ENCODE results near the gene TMOD2.

Gene TMOD2

DNA sequence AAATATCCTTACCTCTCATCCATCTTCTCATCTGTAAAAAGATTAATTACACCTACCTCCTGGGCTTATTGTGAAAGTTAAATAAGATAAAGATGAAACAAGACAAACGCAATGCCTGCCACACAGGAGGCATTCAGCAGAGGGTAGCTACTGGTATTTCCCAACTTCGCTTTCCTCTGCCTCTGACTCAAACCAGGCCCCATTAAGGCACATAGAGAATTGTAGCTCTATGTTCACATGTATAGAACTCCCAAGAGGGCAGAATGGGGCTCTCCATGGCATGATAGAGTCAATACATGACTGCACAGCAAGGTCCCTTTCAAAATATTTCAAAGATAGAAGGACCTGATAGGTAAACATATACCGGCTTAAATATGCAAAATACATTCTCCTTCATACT, 15.3 kb upstream of the TMOD2 start:
- DNase-seq (ENCODE audit: low spot score) = no peak

DNA sequence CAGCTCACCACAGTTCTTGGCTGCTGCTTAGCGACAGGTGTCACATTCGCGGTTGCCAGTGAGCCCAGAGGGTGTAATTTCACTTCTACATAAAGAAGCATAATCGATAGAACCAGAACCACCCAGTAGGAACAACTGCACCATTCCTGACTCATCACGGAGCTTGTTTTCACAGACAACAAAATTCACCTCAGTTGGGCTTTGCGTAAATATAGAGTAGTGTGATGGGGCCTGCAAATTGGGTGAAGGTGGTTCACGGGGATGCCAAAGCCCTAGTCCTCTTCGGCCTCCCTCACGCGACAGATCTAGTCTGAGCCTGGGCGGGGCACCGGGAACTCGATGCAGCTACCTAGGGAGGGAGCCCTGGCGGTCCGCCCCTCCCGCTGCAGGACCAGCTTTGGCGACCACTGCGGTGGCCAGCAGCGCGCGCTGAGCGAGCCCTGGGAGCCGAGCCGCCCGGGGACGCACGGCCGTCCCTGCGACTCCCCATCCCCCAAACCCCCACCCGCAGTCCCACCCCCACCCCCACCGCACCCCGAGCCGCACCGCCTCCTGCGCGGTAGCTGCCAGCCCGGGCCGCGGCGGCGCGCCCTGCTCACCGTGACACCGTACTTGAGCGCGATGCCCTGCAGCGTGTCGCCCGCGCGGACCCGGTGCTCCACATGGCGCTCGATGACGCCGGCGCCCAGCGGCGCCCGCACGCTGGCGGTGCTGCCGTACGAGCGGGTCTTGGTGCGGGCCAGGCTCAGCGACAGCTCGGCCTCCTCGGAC, 14.5 kb upstream of the TMOD2 start:
- peak; percentile 45 for DNase-seq (ENCODE audit: low spot score)

- DNase-seq (ENCODE audit: low spot score) = peak; percentile 72
Measured at GRCh38 chr15:51737522-51738305, 13.7 kb upstream of the TMOD2 start, which contains the start of gene LYSMD2. LYSMD2 (minus strand) TSS chr15:51737655; CDS start chr15:51737622, 33 bp downstream.

- no peak for DNase-seq (ENCODE audit: low spot score)
Measured at GRCh38 chr15:51738553-51738952, 12.8 kb upstream of the TMOD2 start.

DNA sequence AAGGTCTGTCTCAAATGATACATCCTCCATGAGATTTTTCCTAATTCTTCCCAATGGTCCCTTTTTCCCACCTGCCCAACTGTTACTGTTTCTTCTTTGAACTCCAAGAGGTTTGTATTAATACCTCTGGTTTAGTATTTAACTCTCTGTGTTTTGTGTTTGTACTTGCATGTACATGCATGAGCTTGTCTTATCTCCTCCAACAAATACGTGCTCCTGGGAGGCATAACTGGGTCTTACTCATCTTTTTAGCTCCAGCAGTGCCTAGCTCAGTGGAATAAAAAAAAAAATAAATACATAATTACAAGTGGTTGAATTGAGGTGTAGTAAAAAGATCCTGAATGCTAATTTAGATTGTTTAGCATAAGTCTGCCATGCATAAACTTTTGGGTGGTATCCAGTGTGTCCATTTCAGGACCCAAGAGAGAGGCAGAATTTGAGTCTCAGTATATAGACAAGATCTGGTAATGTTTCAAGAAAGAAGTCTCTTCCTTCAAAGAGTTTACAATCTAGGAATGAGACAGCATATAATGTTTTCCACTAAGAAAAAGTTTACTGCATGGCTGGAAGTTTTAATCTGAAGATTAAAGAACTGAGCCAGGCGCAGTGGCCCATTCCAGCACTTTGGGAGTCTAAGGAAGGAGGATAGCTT, 12.2 kb upstream of the TMOD2 start:
- no peak for DNase-seq (ENCODE audit: low spot score)

- DNase-seq (ENCODE audit: low spot score) = no peak
Measured at GRCh38 chr15:51749307-51749706, 2.1 kb upstream of the TMOD2 start.

DNA sequence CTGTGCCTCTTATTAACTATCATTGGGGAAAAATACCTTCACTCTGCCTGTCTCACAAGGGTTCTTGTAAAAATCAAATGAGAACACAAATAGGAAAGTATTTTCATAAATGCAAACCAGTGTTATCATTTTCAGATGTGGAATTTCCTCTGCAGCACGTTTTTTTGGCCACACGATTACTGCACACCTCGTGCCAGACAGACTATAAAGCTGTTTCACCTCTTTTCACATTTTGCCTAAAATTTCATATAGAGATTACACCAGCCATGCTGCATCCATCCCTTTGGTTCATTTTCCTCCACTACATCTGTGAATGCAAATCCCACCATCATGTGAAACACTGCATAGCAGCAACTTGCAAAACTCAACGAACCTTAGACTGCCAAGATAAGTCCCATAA, 1.2 kb upstream of the TMOD2 start:
- DNase-seq (ENCODE audit: low spot score) = no peak

DNA sequence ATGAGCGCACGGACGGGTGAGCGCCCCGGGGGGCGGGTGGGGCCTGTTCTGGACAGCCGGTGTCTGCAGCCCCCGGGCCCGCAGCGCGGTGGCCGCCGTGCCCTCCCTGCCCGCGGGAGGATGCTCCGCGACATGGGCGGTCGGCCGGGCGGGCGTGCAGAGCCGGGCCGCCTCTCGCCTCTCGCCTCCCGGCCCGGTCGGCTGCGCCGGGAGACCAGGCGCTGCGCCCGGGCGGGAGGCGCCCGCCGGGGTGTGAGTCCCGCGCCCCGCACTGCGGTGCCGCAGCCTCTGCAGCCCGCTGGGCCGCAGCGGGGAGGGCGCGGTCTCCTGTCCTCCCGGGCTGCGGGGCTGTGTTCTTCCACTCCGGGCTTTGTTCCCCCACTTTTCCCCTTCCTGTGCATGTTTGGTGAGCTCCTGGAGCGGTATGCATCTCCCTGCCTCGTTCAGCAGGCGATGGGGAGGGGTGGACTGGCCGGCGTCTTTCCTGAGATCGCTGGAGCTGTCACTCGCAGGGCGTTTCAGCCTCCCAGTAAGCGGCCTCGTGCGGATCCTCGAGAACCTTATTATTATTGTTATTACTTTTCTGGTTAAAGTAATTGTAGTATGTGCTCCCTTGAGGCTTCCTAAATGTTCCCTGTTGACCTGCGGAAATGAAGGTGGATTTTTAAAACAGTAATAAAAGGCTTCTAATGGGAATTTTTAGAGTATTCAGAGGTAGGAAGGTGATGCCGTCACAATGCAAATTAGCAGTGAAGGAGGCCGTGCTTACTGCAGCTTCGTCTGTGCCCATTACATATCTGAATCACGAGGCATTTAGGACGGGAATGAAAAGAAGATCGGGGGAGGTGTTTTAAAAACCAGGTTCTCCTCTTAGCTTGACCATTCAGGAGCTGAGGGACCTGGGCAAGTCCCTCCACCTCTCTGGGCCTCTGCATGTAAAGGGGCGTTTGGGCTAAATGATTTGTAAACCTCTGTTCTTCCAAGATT, 593 bp downstream of the TMOD2 start:
- no peak for DNase-seq (ENCODE audit: low spot score)

DNA sequence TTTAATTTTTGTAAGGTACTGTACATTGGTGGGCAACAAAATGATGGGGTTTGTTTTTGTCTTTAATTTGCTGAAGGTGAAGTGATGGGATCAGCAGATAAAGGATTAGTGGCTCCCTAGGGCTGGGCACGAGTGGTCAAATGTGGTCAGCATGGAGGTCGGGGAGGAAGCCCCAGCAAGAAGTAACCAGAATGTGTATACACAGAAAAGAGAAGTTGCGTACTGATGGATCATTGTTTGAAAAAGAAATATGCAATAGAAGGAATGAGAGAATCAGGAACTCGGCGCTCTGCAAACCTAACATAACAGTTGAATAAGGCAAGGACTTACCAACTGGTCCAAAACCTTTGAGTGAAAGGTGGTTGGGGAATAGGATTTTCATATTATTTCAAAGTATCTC, 1.5 kb downstream of the TMOD2 start:
- DNase-seq (ENCODE audit: low spot score) = no peak

- no peak for DNase-seq (ENCODE audit: low spot score)
Measured at GRCh38 chr15:51754267-51754666, 2.9 kb downstream of the TMOD2 start.

GRCh38 chr15:51755790-51756189, 4.4 kb downstream of the TMOD2 start:
- no peak for DNase-seq (ENCODE audit: low spot score)

DNA sequence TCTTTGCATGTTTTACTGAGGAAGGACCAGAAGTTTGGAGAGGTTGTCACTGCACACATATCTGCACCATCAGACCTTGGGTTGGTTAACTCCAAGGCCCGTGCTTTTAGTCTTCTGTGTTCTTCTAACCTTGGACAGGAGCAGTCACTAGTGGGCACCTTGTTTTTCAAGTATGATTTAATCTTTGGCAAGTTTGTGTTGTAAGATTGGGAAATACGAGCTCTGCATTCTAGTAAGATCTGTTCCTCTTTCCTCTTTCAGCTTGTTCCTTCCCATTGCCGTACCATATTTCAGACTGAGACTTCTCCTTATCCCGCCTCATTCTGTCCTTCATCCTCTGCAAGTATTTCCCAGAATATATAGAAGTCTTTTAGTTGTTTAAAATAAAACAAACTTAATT, 5.1 kb downstream of the TMOD2 start:
- no peak for DNase-seq (ENCODE audit: low spot score)

- no peak for DNase-seq (ENCODE audit: low spot score)
Measured at GRCh38 chr15:51757450-51757849, 6.1 kb downstream of the TMOD2 start.

DNA sequence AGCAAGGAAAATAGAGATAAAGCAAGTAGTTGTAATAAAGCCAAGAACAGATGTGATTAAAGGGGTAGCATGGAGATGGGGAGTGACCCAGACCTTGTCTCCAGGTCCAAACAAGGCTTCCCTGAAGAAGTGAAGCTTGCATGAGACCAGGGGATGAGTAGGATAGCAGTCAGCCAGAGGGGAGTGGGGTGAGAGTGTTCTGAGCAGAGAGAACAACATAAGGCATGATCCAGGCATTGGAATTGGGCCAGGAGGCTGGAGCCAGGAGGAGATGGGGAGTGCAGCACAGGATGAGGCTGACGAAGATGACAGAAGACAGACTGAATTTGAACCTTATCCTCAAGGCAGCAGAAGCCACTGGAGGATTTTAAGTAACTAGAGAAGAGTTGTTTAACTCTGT, 7.2 kb downstream of the TMOD2 start:
- DNase-seq (ENCODE audit: low spot score) = no peak

DNA sequence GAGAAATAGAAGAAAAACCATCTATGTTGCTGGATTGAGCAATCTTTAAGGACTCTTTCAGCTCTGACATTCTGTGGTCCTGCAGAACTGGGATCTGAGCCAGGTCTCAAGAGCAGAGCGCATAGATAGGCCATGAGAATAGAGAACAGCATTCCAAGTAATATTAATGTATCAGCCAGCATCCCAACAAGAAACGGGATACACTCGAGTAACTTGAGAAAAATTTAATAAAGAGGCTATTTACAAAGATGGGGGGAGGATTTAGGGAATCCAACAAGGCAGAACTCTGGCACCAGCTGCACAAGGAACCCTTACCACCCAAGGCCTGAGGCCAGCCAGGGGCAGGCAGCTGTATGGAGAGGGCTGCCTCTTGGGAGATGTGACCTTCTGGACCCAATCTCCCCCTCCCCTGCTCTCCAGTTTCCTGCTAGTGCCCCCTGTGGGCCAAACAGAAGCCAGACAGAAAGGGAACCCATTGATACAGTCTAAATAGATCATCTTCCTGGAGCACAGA, 8.2 kb downstream of the TMOD2 start:
- DNase-seq (ENCODE audit: low spot score) = no peak

GRCh38 chr15:51760805-51761204, 9.4 kb downstream of the TMOD2 start:
- no peak for DNase-seq (ENCODE audit: low spot score)

GRCh38 chr15:51765751-51766150, 14.4 kb downstream of the TMOD2 start:
- peak; percentile 95 for DNase-seq (ENCODE audit: low spot score)

GRCh38 chr15:51766341-51766740, 14.9 kb downstream of the TMOD2 start:
- DNase-seq (ENCODE audit: low spot score) = no peak

- DNase-seq (ENCODE audit: low spot score) = no peak
Measured at GRCh38 chr15:51768018-51768417, 16.6 kb downstream of the TMOD2 start.

DNA sequence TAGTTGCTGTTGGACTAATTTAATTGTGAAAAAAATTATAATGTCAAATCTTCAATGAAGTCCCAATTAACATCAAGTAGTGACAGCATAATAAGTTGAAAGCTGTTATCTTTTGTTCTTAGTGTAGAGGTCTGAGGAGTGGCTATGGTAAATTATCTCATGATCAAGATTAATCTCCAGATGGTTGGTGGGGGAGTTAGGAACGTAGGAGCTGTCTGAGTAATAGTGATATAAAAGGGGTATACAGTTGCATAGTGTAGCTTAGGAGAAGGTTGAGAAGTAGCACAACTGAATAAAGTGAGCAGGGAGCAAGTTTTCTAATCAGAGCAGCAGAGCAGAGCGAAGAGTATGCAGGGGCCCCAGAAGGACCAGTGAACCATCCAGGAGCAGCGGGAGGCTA, 19.5 kb downstream of the TMOD2 start:
- DNase-seq (ENCODE audit: low spot score) = peak; percentile 52

GRCh38 chr15:51771773-51772172, 20.4 kb downstream of the TMOD2 start:
- no peak for DNase-seq (ENCODE audit: low spot score)
